NCI-H1417 treated with DMSO at 0.1 percent for 48 hours (cell line): ENCODE measurements around the gene NMRAL1.

Experiments used
- DNase-seq: peaks from one replicate; lab custom pipeline; 2025; lab: John Stamatoyannopoulos, UW

The NMRAL1 gene

GRCh38 chr16:4465977-4466779, 8.2 kb downstream of the NMRAL1 start:
- DNase-seq: no peak

- no peak for DNase-seq
Observed at GRCh38 chr16:4463522-4464163, 10.8 kb downstream of the NMRAL1 start.

GRCh38 chr16:4461250-4462085, 13.0 kb downstream of the NMRAL1 start:
- DNase-seq: no peak

- DNase-seq: no peak
Observed at GRCh38 chr16:4460936-4461249, 13.5 kb downstream of the NMRAL1 start.

- DNase-seq: no peak
Observed at GRCh38 chr16:4455951-4456350, 18.5 kb downstream of the NMRAL1 start.

- DNase-seq: no peak
Observed at GRCh38 chr16:4455081-4455480, 19.3 kb downstream of the NMRAL1 start.

- DNase-seq: no peak
Observed at GRCh38 chr16:4454623-4455022, 19.8 kb downstream of the NMRAL1 start.

GRCh38 chr16:4452674-4453073, 21.8 kb downstream of the NMRAL1 start:
- DNase-seq: no peak

- no peak for DNase-seq
Observed at GRCh38 chr16:4450931-4451519, 23.4 kb downstream of the NMRAL1 start.

GRCh38 chr16:4450430-4450829, 24.0 kb downstream of the NMRAL1 start:
- DNase-seq: no peak

GRCh38 chr16:4443986-4444385, 30.4 kb downstream of the NMRAL1 start:
- no peak for DNase-seq

- DNase-seq: no peak
Observed at GRCh38 chr16:4443271-4443670, 31.2 kb downstream of the NMRAL1 start.

GRCh38 chr16:4442371-4442770, 32.1 kb downstream of the NMRAL1 start:
- DNase-seq: no peak

- no peak for DNase-seq
Observed at GRCh38 chr16:4437366-4437765, 37.1 kb downstream of the NMRAL1 start.

GRCh38 chr16:4435337-4436067, 38.9 kb downstream of the NMRAL1 start:
- no peak for DNase-seq

- no peak for DNase-seq
Observed at GRCh38 chr16:4433914-4434787, 40.3 kb downstream of the NMRAL1 start.

GRCh38 chr16:4433228-4433627, 41.2 kb downstream of the NMRAL1 start:
- no peak for DNase-seq

GRCh38 chr16:4431023-4431422, 43.4 kb downstream of the NMRAL1 start:
- no peak for DNase-seq

GRCh38 chr16:4428500-4428899, 45.9 kb downstream of the NMRAL1 start:
- no peak for DNase-seq

GRCh38 chr16:4426722-4427372, 47.6 kb downstream of the NMRAL1 start:
- no peak for DNase-seq
